ENCODE results near the gene PEX11A.
"Not testable (repeated sequence)": the region's sequence is repeated elsewhere in the genome, so short reads cannot be mapped to it uniquely, and the experiment has no call there.

PEX11A gene

DNA sequence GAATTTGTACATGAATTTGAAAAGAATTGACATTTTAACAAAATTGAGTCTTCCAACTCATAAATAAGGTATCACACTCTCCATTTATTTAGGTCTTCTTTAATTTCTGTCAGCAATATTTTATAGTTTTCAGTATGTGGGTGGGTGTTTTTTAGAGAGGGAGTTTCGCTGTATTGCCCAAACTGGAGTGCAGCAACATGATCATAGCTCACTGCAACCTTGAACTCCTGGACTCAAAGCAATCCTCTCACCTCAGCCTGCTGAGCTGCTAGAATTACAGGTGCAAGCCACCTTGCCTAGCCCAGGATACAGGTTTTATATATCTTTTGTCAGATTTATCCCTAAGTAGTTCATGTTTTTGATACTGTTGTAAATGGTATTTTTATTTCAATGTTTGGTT is 4.6 kb upstream of the PEX11A start:
- Histone ChIP-seq H3K36me3 (ENCODE audit: control insufficient read depth, insufficient read depth, low read length) (no peaks in the 10 kb centered on the region), H3K27me3 (ENCODE audit: control insufficient read depth, insufficient read depth, low read length) (no peaks in the 10 kb centered on the region), H3K9me3 (ENCODE audit: control insufficient read depth, low read length) (no peaks in the 10 kb centered on the region), H3K4me3 (ENCODE audit: low read length) (no peak overlapping the region), H3K4me1 (ENCODE audit: control insufficient read depth, insufficient read depth, low read length) (no peaks in the 10 kb centered on the region), H3K9ac (ENCODE audit: low read length) (no peak overlapping the region)

DNA sequence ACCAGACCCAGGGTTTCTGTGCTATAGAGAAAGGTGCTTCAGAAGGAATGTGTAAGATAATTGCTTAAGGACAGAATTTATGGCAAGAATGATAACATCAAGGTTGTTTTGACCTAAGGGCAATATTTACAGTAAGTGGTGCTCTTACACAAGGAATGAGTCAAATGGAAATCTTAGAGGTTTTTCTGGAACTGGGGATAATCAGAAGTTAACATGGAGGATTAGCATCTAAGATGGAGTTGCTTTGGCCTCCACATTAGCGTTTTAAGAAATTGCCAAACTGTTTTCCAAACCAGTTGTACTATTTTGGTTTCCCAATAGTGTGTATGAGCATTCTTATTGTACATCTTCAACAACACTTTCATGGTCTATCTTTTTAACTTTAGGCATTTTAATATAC is 3.1 kb upstream of the PEX11A start:
- Histone ChIP-seq H3K4me3 (ENCODE audit: low read length) (no peak overlapping the region), H3K27me3 (ENCODE audit: control insufficient read depth, insufficient read depth, low read length) (no peaks in the 10 kb centered on the region), H3K4me1 (ENCODE audit: control insufficient read depth, insufficient read depth, low read length) (no peaks in the 10 kb centered on the region), H3K9ac (ENCODE audit: low read length) (no peak overlapping the region), H3K9me3 (ENCODE audit: control insufficient read depth, low read length) (no peaks in the 10 kb centered on the region), H3K36me3 (ENCODE audit: control insufficient read depth, insufficient read depth, low read length) (no peaks in the 10 kb centered on the region)

DNA sequence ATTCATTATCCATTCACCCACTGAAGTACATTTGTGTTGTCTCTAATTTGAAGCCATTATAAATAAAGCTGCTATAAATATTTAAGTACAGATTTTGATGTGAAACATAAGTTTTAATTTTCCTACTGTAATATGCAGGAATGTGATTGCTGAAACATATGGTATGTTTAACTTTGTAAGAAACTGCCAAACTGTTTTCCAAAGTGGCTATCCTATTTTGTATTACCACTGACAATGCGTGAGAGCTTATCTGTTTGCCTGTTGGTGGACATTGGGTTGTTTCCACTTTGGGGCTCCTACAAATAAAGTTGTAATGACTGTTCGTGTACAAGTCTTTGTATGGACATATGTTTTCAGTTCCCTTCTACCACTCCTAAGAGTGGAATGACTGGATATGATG is 2.5 kb upstream of the PEX11A start:
- Histone ChIP-seq H3K4me1 (ENCODE audit: control insufficient read depth, insufficient read depth, low read length) (no peaks in the 10 kb centered on the region), H3K9me3 (ENCODE audit: control insufficient read depth, low read length) (no peaks in the 10 kb centered on the region), H3K9ac (ENCODE audit: low read length) (no peak overlapping the region), H3K36me3 (ENCODE audit: control insufficient read depth, insufficient read depth, low read length) (no peaks in the 10 kb centered on the region), H3K27me3 (ENCODE audit: control insufficient read depth, insufficient read depth, low read length) (no peaks in the 10 kb centered on the region), H3K4me3 (ENCODE audit: low read length) (no peak overlapping the region)

DNA sequence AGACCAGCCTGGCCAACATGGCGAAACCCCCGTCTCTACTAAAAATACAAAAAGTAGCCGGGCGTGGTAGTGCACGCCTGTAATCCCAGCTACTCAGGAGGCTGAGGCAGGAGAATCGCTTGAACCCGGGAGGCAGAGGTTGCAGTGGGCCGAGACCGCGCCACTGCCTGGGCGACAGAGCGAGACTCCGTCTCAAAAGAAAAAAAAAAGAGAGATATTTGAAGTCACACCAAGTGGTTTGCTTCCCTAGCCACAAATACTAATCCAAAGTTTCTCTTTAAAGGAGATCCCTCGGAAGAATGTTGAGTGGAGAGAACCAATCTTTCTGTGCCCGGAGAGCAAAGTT is 651 bp downstream of the PEX11A start:
- H3K4me1 ChIP-seq (ENCODE audit: control insufficient read depth, insufficient read depth, low read length): not testable (repeated sequence)

DNA sequence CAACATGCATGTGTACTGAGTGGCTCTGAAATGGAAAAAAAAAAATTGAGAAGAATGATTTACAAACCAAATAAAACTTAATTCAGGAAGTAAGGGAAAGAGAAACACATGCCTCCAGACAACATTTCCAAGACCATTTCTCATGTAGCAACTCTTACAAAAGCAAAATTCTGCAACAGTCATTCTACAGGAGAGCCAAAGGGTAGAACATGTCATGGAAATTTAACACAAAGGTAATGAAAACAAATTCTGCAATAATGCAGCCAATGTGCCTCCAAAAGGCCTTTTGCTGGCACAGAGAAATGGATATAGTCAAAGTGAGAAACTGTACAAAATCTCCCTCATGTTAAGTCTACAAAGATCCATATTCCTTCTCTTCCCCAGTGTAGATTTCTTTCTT is 4.0 kb downstream of the PEX11A start:
- H3K27me3 ChIP-seq (ENCODE audit: control insufficient read depth, insufficient read depth, low read length): no peaks in the 10 kb centered on the region
- H3K36me3 ChIP-seq (ENCODE audit: control insufficient read depth, insufficient read depth, low read length): no peaks in the 10 kb centered on the region
- no peak overlapping the region for H3K4me3 ChIP-seq (ENCODE audit: low read length)
- H3K9me3 ChIP-seq (ENCODE audit: control insufficient read depth, low read length): no peaks in the 10 kb centered on the region
- H3K9ac ChIP-seq (ENCODE audit: low read length): no peak overlapping the region
- peaks cover 4% of the 10 kb centered on the region for H3K4me1 ChIP-seq (ENCODE audit: control insufficient read depth, insufficient read depth, low read length)

More for the DNA sequence above, 651 bp downstream of the PEX11A start:
- H3K9me3 ChIP-seq (ENCODE audit: control insufficient read depth, low read length); H3K27me3 ChIP-seq (ENCODE audit: control insufficient read depth, insufficient read depth, low read length); H3K36me3 ChIP-seq (ENCODE audit: control insufficient read depth, insufficient read depth, low read length): not testable (repeated sequence)
- Histone ChIP-seq H3K9ac (ENCODE audit: low read length) (peak overlapping the region; percentile 76), H3K4me3 (ENCODE audit: low read length) (peak overlapping the region; percentile 61)

DNA sequence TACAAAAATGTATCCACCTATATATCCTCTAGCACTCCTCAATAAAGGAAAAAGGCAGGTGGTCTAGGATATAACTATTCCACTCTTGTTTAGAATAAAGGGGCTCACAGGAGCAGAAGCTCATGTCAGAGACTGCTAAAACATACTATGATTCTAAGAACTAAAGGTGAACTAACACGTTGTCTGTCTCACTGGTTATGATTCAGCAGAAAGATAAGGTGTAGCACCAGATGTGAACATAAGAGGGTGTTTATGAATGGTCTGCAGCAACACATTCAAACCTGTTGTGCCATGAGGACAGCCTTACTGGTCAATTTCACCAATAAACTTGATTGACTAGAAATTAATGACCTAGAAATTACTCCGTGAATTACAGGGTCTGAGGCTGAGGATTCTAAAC is 4.6 kb downstream of the PEX11A start:
- no peaks in the 10 kb centered on the region for H3K27me3 ChIP-seq (ENCODE audit: control insufficient read depth, insufficient read depth, low read length)
- H3K9ac ChIP-seq (ENCODE audit: low read length): no peak overlapping the region
- H3K36me3 ChIP-seq (ENCODE audit: control insufficient read depth, insufficient read depth, low read length): no peaks in the 10 kb centered on the region
- H3K4me1 ChIP-seq (ENCODE audit: control insufficient read depth, insufficient read depth, low read length): peaks cover 7% of the 10 kb centered on the region
- H3K4me3 ChIP-seq (ENCODE audit: low read length): no peak overlapping the region
- H3K9me3 ChIP-seq (ENCODE audit: control insufficient read depth, low read length): no peaks in the 10 kb centered on the region

DNA sequence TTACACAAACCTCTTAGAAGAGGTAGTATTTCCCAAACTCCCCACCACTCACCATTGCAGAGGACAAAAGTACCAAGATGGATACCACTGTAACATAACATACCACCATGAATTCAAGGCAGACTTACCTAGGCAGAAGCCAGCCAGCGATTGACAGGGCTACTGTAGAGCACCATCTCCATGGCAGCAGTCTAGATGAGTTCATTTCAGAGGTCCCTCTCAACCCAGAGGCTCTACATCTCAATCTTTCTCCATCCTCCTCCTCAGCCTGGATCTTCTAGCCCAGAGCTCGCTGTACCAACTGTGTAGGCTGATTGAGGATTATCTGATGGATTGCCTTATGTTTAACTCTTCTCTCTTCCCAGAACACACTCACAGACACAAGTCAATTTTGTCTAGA is 9.4 kb downstream of the PEX11A start:
- Histone ChIP-seq H3K36me3 (ENCODE audit: control insufficient read depth, insufficient read depth, low read length) (no peaks in the 10 kb centered on the region), H3K9me3 (ENCODE audit: control insufficient read depth, low read length) (no peaks in the 10 kb centered on the region), H3K27me3 (ENCODE audit: control insufficient read depth, insufficient read depth, low read length) (no peaks in the 10 kb centered on the region), H3K4me3 (ENCODE audit: low read length) (no peak overlapping the region), H3K9ac (ENCODE audit: low read length) (no peak overlapping the region), H3K4me1 (ENCODE audit: control insufficient read depth, insufficient read depth, low read length) (peaks cover 22% of the 10 kb centered on the region)

DNA sequence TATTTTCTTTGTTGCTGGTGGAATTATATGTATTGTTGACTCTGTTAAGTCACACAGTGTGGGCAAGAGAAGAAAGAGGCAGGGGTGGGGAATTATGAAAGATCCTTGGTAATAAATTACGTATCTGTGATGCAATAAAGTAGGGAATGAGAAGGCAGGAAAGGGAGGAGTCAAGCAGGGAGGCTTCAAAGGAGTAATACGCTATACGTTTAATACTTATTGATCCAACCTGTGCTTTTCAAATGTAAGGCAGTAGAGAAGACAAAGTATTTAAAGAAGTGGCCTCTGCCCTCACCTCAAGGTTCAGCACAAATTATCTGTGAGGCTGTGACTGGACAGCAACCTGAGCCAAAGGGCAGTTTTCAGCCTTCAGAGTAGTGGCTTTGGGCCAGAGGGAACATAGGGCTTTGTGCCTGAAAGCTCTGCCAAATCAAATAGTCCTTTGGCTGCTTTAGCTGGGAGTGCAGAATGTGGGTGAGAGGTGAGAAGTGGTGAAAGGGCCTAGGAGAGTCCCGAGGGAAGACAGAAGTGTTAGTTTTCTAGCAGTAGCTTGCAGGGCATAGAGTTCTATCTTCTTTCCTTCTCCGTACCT is 10.2 kb downstream of the PEX11A start:
- H3K36me3 ChIP-seq (ENCODE audit: control insufficient read depth, insufficient read depth, low read length): no peaks in the 10 kb centered on the region
- H3K4me3 ChIP-seq (ENCODE audit: low read length): no peak overlapping the region
- no peaks in the 10 kb centered on the region for H3K27me3 ChIP-seq (ENCODE audit: control insufficient read depth, insufficient read depth, low read length)
- H3K9me3 ChIP-seq (ENCODE audit: control insufficient read depth, low read length): no peaks in the 10 kb centered on the region
- peaks cover 22% of the 10 kb centered on the region for H3K4me1 ChIP-seq (ENCODE audit: control insufficient read depth, insufficient read depth, low read length)
- no peak overlapping the region for H3K9ac ChIP-seq (ENCODE audit: low read length)

DNA sequence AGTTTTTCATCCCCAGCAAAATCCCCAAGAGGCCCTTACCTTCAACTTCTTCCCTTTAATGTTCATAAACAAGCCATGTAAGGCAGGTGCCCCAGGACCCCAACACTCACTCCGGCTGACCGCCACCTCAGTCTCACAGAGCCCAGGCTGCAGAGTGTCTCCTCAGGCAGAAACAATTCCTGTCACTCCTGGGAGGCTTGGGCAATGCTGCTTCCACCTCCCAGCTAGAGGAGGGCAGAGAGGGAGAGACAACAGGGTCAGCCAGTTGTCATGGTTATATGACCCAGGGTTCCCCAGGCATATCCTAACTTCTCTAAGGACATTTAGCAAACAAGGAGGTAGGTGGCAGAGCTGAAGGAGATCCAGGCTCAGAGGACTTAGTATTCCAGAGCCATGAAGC is 11.3 kb downstream of the PEX11A start, which contains the start of gene PLIN1:
PLIN1 (minus strand) TSS at position 156 of the 400 bp plus-strand sequence. CDS start 1,878 bp downstream, outside the sequence.
- no peak within 1 kb of the TSS for H3K9ac ChIP-seq (ENCODE audit: low read length)
- no peak within 1 kb of the TSS for H3K4me3 ChIP-seq (ENCODE audit: low read length)
- peaks cover 22% of the 10 kb centered on the region for H3K4me1 ChIP-seq (ENCODE audit: control insufficient read depth, insufficient read depth, low read length)
- H3K27me3 ChIP-seq (ENCODE audit: control insufficient read depth, insufficient read depth, low read length): no peaks in the 10 kb centered on the region
- no peaks in the 10 kb centered on the region for H3K9me3 ChIP-seq (ENCODE audit: control insufficient read depth, low read length)
- H3K36me3 ChIP-seq (ENCODE audit: control insufficient read depth, insufficient read depth, low read length): no peaks in the 10 kb centered on the region

DNA sequence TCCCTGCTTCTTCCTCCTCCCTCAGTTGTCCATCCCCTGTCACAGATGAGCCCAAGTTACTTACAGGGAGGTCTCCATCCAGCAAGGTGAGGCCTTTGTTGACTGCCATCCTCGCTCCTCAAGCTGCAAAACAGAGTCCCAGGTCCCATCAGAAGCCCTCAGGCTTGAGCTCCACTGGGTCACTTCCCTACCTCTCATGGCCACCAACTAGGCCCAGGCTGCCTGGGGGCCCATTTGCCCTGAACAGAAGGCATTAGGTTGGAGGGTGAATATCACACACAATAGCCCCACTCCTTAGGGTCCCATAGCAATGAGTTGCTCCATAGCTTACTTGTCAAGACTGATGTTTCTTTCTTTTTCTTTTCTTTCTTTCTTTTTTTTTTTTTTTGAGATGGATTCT is 13.2 kb downstream of the PEX11A start:
- H3K9me3 ChIP-seq (ENCODE audit: control insufficient read depth, low read length): no peaks in the 10 kb centered on the region
- H3K27me3 ChIP-seq (ENCODE audit: control insufficient read depth, insufficient read depth, low read length): no peaks in the 10 kb centered on the region
- H3K9ac ChIP-seq (ENCODE audit: low read length): no peak overlapping the region
- H3K4me1 ChIP-seq (ENCODE audit: control insufficient read depth, insufficient read depth, low read length): peaks cover 22% of the 10 kb centered on the region
- H3K36me3 ChIP-seq (ENCODE audit: control insufficient read depth, insufficient read depth, low read length): no peaks in the 10 kb centered on the region
- H3K4me3 ChIP-seq (ENCODE audit: low read length): no peak overlapping the region

DNA sequence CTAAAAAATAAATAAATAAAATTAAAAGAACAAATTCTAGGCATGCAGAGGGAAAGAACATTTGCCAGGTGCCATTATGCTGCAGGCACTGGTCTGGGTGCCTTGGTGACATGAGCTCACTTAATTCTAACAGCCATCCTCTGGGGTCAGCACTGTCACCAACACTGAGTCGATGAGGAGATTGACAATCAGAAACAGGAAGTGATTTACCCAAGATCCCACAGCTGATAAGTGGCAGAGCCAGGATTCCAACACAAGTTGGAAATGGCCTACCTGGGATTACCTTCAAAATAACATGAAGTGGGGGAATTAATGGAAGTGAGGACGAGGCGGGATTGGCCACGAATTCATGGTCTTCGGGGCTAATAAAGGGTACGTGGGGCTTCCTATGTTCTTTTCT is 14.9 kb downstream of the PEX11A start:
- Histone ChIP-seq H3K9me3 (ENCODE audit: control insufficient read depth, low read length) (no peaks in the 10 kb centered on the region), H3K9ac (ENCODE audit: low read length) (no peak overlapping the region), H3K4me3 (ENCODE audit: low read length) (no peak overlapping the region), H3K4me1 (ENCODE audit: control insufficient read depth, insufficient read depth, low read length) (peaks cover 11% of the 10 kb centered on the region), H3K27me3 (ENCODE audit: control insufficient read depth, insufficient read depth, low read length) (no peaks in the 10 kb centered on the region), H3K36me3 (ENCODE audit: control insufficient read depth, insufficient read depth, low read length) (no peaks in the 10 kb centered on the region)

DNA sequence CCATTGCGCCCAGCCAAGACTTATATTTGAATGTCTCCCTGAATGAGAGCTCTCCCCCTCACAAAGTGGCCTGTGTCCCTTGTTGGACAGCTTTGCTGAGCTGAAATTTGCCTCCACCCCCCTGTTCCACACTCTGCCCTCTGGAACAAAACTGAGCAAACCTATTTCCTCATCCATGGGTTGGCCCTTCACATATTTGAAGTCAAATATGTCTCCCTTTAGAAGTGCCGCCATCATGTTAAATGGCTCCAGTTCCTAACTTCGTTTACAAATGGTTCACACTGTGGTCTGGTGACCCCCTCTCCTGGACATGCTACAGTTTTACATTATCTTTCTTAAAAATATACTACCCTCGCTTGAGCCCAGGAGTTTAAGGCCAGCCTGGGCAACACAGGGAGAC is 16.0 kb downstream of the PEX11A start:
- Histone ChIP-seq H3K4me1 (ENCODE audit: control insufficient read depth, insufficient read depth, low read length) (peaks cover under 1% of the 10 kb centered on the region), H3K36me3 (ENCODE audit: control insufficient read depth, insufficient read depth, low read length) (no peaks in the 10 kb centered on the region), H3K9me3 (ENCODE audit: control insufficient read depth, low read length) (no peaks in the 10 kb centered on the region), H3K9ac (ENCODE audit: low read length) (no peak overlapping the region), H3K4me3 (ENCODE audit: low read length) (no peak overlapping the region), H3K27me3 (ENCODE audit: control insufficient read depth, insufficient read depth, low read length) (no peaks in the 10 kb centered on the region)

DNA sequence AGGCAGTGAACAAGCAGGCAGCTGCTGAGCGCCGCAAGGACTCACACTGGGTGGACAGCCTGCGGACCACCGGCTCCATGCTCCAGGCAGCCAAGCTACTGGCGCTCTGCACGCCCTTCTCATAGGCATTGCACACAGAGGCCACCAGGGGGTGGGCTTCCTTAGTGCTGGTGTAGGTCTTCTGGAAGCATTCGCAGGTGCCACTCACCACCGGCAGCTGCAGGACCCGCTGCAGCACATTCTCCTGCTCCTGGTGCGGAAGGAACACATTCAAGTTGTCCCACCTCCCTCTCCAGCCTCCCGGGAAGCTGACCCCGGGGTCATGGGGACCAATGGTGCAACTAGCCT is 17.4 kb downstream of the PEX11A start:
- no peak overlapping the region for H3K9ac ChIP-seq (ENCODE audit: low read length)
- H3K27me3 ChIP-seq (ENCODE audit: control insufficient read depth, insufficient read depth, low read length): no peaks in the 10 kb centered on the region
- no peaks in the 10 kb centered on the region for H3K9me3 ChIP-seq (ENCODE audit: control insufficient read depth, low read length)
- no peaks in the 10 kb centered on the region for H3K4me1 ChIP-seq (ENCODE audit: control insufficient read depth, insufficient read depth, low read length)
- no peaks in the 10 kb centered on the region for H3K36me3 ChIP-seq (ENCODE audit: control insufficient read depth, insufficient read depth, low read length)
- H3K4me3 ChIP-seq (ENCODE audit: low read length): no peak overlapping the region
